Measurements from ENCODE around the gene TRIM54.

The TRIM54 gene

GRCh38 chr2:27281855-27282559, at the start of gene TRIM54:
TSS of gene TRIM54 (plus strand) at chr2:27282429. CDS start at chr2:27282732, 303 bp downstream.
- DNase-seq (ENCODE audit: insufficient read length, low spot score) = no peak
- FAIRE-seq = no peak

GRCh38 chr2:27233341-27233740, 48.9 kb upstream of the TRIM54 start:
- DNase-seq (ENCODE audit: insufficient read length, low spot score) (no peak), FAIRE-seq (no peak)

GRCh38 chr2:27236136-27236535, 46.1 kb upstream of the TRIM54 start:
- no peak for DNase-seq (ENCODE audit: insufficient read length, low spot score)
- FAIRE-seq = no peak

GRCh38 chr2:27236626-27237025, 45.6 kb upstream of the TRIM54 start:
- no peak for FAIRE-seq

GRCh38 chr2:27237341-27237945, 44.8 kb upstream of the TRIM54 start:
- FAIRE-seq = no peak

More at GRCh38 chr2:27236626-27237025, 45.6 kb upstream of the TRIM54 start:
- DNase-seq (ENCODE audit: insufficient read length, low spot score) = no peak

GRCh38 chr2:27238976-27239375, 43.3 kb upstream of the TRIM54 start:
- DNase-seq (ENCODE audit: insufficient read length, low spot score) = no peak
- no peak for FAIRE-seq

More at GRCh38 chr2:27237341-27237945, 44.8 kb upstream of the TRIM54 start:
- no peak for DNase-seq (ENCODE audit: insufficient read length, low spot score)

- DNase-seq (ENCODE audit: insufficient read length, low spot score) = no peak
- FAIRE-seq = no peak
Measured at GRCh38 chr2:27240406-27240805, 41.8 kb upstream of the TRIM54 start.

GRCh38 chr2:27241761-27242613, 40.2 kb upstream of the TRIM54 start:
- DNase-seq (ENCODE audit: insufficient read length, low spot score) (no peak), FAIRE-seq (no peak)

GRCh38 chr2:27242614-27242951, 39.6 kb upstream of the TRIM54 start:
- no peak for DNase-seq (ENCODE audit: insufficient read length, low spot score)

GRCh38 chr2:27243391-27244130, 38.7 kb upstream of the TRIM54 start:
- FAIRE-seq (no peak), DNase-seq (ENCODE audit: insufficient read length, low spot score) (no peak)

More at GRCh38 chr2:27242614-27242951, 39.6 kb upstream of the TRIM54 start:
- FAIRE-seq = peak; percentile 9

- DNase-seq (ENCODE audit: insufficient read length, low spot score) (no peak), FAIRE-seq (peak; percentile 49)
Measured at GRCh38 chr2:27245116-27245515, 37.1 kb upstream of the TRIM54 start.

- FAIRE-seq (no peak), DNase-seq (ENCODE audit: insufficient read length, low spot score) (no peak)
Measured at GRCh38 chr2:27245626-27246025, 36.6 kb upstream of the TRIM54 start.

- no peak for DNase-seq (ENCODE audit: insufficient read length, low spot score)
- no peak for FAIRE-seq
Measured at GRCh38 chr2:27247893-27248292, 34.3 kb upstream of the TRIM54 start.

GRCh38 chr2:27249159-27249890, 32.9 kb upstream of the TRIM54 start:
- DNase-seq (ENCODE audit: insufficient read length, low spot score) = no peak
- no peak for FAIRE-seq

GRCh38 chr2:27249891-27250651, 32.2 kb upstream of the TRIM54 start:
- DNase-seq (ENCODE audit: insufficient read length, low spot score) (no peak), FAIRE-seq (no peak)

GRCh38 chr2:27250652-27251379, 31.4 kb upstream of the TRIM54 start:
- FAIRE-seq (no peak), DNase-seq (ENCODE audit: insufficient read length, low spot score) (no peak)

- DNase-seq (ENCODE audit: insufficient read length, low spot score) (no peak), FAIRE-seq (no peak)
Measured at GRCh38 chr2:27251766-27252165, 30.5 kb upstream of the TRIM54 start.

- FAIRE-seq = no peak
Measured at GRCh38 chr2:27255187-27255586, 27.0 kb upstream of the TRIM54 start.

GRCh38 chr2:27255660-27256059, 26.6 kb upstream of the TRIM54 start:
- FAIRE-seq = no peak

More at GRCh38 chr2:27255187-27255586, 27.0 kb upstream of the TRIM54 start:
- DNase-seq (ENCODE audit: insufficient read length, low spot score) = no peak

More at GRCh38 chr2:27255660-27256059, 26.6 kb upstream of the TRIM54 start:
- DNase-seq (ENCODE audit: insufficient read length, low spot score) = no peak
